Skin of body (tissue), 1 donor: ENCODE measurements around the gene TMEM229A. TPM values are rescaled to one million over a fixed set of nuclear protein-coding genes. Genes with fewer than 3 reads are reported as not detected.

Experiments
- total RNA-seq: library from RNA; depleted of rRNA; stranded (reverse); fragments of >200 nt; gene quantifications from one replicate; pipeline ENCODE4 v1.2.3, GENCODE V29; 2014

TMEM229A gene
- total RNA-seq, 1 donor from 2014 or later = not detected

Other genes starting within 250 kb of the TMEM229A start
- gene HYAL4, start 187.9 kb downstream of the TMEM229A start, total RNA-seq = not detected
- not detected for gene SPAM1, start 107.8 kb downstream of the TMEM229A start, total RNA-seq